ENCODE results near the gene BMP7. TPM values are rescaled to one million over a fixed set of nuclear protein-coding genes. Genes with fewer than 3 reads are reported as not detected.
"Not testable (repeated sequence)": the region's sequence is repeated elsewhere in the genome, so short reads cannot be mapped to it uniquely, and the experiment has no call there.

BMP7 gene
- total RNA-seq, 1 donor from 2014 or later = not detected

DNA sequence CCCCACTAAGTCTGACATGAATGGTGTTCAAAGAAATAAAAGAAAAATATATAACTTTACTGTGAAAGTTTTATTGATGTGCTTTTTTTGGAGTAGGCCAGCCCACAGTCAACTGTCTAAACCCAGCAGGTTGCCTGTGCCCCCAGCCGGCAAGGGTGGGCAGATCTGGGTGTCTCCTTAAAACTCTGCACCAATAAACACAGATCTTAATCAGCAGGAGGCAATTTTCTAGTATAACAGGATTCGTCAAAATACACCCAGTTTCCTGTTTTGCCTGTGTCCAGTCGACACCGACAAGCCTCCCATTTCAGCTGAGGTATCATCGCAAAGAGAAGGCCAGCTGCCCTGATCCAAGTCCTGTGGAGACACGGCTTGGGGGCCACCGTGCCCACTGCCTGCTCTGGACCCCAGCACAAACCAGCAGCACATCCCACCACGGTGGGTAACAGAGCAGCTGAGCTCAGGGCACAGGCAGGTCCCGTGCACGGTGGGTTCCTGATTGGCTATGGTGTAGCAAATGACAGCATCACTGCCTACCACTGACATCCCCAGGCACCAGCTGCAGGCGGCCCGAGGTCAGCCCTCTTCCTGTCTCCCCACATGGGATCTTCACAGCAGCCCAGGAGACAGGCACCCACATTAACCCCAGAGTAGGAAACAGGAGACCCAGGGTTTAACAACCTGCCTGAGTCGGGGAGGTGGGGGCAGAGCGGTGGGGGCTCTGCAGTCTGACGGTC is 15.7 kb downstream of the BMP7 start:
- no peak for DNase-seq (ENCODE audit: low read depth in 2 of 2)

DNA sequence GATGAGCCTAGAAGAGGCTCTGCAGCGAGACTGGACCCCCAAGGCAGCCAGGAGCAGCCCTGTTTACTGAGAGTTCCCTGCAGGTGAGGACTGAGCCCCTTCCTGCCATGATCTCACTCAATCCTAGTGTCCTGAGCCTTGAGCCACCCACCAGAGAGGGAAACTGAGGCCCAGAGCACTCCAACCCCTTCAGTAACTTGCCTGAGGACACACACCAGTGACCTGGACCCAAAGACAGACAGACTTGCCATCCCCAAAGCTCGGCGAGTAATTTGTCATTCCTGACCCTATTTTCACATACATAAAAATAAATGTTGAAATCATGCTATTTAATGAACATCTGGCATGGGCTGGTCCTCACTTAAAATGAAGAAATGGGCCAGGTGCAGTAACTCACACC is 16.7 kb downstream of the BMP7 start:
- no peak for DNase-seq (ENCODE audit: low read depth in 2 of 2)

GRCh38 chr20:57249073-57249472 is 17.4 kb downstream of the BMP7 start:
- DNase-seq (ENCODE audit: low read depth in 2 of 2) = no peak

GRCh38 chr20:57248132-57248797 is 18.2 kb downstream of the BMP7 start:
- no peak for DNase-seq (ENCODE audit: low read depth in 2 of 2)

DNA sequence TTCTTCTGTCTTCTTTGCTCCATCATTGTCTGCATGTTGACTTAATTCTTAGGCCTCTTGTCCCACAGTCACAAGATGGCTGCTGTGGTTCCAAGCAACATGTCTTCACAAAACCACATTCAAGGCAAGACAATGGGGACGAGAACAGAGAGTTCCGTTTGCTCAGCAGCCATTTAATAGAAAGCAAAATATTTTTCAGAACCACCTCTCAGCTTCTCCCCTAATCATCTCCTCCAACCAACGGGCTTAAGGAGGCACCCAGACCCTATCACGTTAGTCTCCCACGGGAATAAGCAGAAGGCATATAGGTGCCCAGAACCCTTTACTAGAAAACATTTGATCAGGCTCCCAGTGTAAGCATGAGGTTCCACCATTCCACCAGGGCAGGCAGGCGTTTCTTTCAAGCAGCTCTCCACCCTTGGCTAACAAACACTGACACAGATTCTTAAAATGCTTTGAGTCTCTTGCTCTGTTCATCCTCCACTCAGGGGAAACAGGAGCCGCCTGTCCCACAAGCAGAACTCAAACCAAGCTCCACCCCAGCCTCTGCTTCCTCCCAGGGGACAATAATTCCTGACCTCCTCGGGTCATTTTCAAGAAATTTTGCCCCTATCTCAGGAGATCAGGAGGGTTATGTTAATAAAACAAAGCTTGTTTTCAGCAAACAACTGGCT is 19.0 kb downstream of the BMP7 start:
- DNase-seq (ENCODE audit: low read depth in 2 of 2) = no peak

DNA sequence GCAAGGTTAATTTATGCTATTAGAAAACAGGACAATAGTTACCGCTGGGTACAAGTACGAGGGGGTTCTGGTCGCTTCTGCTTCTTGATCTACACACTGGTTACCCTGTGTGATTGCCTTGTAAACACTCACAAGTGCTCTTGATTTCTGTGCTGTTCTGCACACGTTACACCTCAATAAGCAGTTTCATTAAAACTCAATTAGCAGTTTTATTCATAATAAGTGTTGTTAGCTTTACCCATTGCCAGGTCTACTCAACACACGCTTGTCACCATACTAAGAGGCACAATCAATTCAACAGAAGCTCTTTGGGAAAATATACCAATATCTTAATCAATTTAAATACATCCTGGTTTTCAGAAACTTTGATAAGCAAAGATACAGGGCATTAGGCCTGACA is 20.4 kb downstream of the BMP7 start:
- DNase-seq (ENCODE audit: low read depth in 2 of 2) = no peak

DNA sequence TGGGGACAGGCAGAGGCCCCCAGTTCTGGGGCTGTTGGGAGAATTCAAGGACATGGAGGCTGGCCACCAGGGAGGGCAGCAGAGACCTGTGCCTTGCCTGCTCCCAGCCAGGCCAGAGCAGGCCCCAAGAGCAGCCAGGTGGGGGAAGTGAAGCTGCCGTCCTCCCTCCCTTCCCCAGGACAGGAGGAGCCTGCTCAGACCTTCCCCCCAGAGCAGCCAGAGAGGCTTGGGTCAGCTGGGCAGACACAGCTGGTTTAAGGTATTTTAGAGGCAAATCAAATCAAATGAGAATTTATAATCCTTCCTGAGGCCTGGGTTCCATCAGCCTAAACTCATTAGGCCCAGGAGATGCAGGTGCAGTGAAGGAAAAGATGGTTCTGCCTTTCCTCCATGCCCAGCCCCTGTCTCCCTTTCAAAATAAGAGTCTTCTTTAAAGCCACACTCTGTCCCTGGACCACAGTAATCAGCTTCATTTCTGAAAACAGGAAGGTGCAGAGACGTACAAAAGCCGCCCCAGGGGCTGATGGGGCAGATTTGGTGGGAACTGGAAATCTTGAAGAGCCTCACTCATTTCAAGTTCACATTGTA is 21.7 kb downstream of the BMP7 start:
- no peak for DNase-seq (ENCODE audit: low read depth in 2 of 2)

DNA sequence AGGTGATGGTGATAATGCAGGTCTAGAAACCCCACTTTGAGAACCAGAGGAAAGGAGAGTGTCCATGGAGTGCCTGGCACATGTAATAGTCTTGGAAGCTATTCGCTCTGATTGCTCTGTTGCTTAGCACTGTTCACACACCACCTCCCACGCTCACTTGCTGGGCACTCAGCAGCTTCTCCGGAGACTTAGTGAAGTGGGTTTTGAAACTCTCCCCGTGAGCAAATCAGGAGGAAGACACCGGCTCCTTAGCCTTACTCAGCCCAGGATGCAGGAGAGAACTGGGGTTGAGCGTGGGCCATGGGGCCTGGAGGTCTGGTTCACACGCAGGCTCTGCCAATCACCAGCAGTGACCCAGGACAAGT is 22.2 kb downstream of the BMP7 start:
- no peak for DNase-seq (ENCODE audit: low read depth in 2 of 2)

DNA sequence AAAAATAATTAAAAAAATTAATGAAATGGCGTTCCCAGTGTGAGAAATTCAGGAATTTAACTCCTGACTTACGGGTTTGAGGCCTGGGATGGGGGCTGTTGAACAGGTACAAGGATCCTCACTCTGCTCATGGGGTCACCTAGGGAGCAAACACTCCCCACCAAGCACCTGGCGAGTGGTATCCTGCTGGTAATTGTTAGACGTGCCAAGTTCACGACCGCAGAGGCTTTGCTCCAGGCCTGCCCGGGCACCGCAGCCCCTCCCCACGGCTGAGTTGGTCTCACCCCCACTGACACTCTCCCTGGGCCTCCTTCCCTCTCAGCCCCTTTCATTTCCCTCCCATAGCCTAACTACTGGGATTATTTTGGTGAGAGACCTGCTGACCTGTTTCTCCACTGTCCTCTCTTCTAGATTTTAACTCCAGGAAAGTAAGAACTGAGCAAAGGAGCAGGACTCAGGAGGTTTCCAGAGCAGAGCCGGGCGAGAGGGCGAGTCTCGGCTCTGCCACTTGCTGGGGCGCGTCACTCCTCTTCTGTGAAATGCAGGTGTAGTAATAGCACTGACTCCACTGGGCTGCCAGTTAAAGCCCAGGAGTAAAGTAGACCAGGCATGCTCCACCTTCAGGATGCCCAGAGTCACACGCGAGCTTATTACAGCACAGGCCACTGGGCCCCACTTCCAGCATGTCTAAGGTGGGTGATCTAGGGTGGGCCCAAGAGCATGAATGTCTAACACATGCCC is 22.8 kb downstream of the BMP7 start:
- DNase-seq (ENCODE audit: low read depth in 2 of 2) = no peak

DNA sequence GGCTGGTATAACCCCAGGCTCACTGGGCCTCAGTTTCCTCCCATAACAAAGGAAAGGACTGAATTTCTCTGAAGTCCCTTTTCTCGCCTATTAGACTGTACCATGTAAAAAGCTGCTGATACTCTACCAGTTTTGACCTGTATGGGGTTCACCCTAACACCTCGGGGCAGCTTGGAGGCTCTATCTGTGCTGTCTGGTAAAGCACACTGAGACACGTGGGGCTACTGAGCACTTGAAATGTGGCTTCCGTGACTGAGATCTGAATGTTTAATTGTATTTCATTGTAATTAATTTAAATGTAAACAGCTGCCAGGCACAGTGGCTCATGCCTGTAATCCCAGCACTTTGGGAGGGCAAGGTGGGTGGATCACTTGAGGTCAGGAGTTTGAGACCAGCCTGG is 24.0 kb downstream of the BMP7 start:
- no peak for DNase-seq (ENCODE audit: low read depth in 2 of 2)

DNA sequence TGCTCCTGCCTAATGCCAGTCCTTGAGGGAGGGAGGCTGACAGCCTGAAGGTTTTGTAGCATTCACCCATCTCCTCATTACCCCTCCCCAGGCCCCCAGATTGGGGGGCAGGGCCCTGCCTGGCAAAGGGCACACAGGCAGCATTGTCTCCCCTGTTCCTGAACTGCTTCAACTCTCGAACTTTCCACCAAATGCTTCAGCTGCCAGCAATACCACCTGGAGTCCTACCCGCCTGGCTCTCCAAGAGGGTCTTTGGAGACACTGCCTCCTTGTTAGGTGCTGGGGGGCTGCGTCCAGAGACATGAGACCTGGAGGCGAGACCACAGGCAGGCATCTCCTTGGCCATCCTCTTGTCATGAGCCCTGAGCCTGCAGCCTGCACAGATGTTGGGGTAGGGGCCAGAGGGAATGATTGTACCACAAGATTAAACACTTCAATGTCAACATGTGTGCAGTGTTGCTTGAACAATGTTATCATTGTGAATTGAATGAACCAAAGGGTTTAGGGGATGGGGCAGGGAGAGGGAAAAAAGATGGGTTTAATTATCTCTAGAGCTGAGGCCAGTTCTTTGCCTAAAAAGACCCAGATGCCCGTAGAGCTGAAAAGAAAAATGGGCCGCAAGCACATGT is 25.0 kb downstream of the BMP7 start:
- no peak for DNase-seq (ENCODE audit: low read depth in 2 of 2)

DNA sequence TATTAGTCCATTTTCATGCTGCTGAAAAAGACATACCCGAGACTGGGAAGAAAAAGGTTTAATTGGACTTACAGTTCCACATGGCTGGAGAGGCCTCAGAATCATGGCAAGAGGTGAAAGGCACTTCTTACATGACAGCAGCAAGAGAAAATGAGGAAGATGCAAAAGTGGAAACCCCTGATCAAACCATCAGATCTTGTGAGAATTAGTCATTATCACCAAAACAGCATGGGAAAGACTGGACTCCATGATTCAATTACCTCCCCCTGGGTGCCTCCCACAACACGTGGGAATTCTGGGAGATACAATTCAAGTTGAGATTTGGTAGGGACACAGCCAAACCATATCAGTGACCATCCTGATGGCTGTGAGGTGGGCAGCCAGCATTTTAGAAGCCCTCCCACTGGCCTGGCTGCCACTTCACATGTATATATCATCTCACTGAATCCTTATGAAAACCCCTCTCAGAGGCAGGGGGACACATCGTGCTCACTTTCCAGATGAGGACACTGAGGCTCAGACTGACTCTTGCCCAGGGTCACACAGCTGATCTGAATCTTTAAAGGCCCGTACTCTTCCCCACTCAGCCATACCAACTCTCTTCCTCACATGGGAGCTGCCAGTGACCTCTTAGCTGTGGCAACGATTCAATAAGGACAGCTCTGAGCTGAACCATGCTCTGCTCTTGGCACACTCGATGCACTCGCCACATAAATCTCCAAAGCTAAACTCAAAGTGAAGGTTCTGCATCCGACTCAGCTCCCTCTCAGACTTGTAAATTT is 25.7 kb downstream of the BMP7 start:
- DNase-seq (ENCODE audit: low read depth in 2 of 2) = no peak

DNA sequence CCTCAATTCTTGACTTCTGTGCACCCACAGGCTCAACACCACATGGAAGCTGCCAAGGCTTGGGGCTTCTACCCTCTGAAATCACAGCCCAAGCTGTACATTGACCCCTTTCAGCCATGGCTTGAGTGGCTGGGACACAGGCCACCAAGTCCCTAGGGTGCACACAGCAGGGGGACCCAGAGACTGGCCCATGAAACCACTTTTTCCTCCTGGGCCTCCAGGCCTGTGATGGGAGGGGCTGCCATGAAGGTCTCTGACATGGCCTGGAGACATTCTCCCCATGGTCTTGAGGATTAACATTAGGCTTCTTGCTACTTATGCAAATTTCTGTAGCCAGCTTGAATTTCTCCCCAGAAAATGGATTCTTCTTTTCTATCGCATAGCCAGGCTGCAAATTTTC is 26.7 kb downstream of the BMP7 start:
- DNase-seq (ENCODE audit: low read depth in 2 of 2) = not testable (repeated sequence)

- not testable (repeated sequence) for DNase-seq (ENCODE audit: low read depth in 2 of 2)
Measured at GRCh38 chr20:57239324-57239723, 27.1 kb downstream of the BMP7 start.

DNA sequence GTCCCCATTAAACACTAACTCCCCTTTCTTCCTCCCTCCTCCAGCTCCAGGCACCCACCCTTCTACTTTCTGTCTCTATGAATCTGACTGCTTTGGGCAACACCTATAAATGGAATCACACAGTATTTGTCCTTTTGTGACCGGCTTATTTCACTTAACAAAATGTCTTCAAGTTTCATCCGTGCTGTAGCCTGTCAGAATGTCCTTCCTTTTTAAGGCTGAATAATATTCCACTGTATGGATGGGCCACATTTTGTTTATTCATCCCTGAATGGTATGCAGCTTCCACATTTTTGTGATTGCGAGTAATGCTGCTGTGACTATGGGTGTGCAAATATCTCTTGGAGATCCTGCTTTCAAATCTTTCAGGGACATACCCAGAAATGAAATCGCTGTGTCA is 28.4 kb downstream of the BMP7 start:
- DNase-seq (ENCODE audit: low read depth in 2 of 2) = no peak

- no peak for DNase-seq (ENCODE audit: low read depth in 2 of 2)
Measured at GRCh38 chr20:57237585-57237953, 28.9 kb downstream of the BMP7 start.

DNA sequence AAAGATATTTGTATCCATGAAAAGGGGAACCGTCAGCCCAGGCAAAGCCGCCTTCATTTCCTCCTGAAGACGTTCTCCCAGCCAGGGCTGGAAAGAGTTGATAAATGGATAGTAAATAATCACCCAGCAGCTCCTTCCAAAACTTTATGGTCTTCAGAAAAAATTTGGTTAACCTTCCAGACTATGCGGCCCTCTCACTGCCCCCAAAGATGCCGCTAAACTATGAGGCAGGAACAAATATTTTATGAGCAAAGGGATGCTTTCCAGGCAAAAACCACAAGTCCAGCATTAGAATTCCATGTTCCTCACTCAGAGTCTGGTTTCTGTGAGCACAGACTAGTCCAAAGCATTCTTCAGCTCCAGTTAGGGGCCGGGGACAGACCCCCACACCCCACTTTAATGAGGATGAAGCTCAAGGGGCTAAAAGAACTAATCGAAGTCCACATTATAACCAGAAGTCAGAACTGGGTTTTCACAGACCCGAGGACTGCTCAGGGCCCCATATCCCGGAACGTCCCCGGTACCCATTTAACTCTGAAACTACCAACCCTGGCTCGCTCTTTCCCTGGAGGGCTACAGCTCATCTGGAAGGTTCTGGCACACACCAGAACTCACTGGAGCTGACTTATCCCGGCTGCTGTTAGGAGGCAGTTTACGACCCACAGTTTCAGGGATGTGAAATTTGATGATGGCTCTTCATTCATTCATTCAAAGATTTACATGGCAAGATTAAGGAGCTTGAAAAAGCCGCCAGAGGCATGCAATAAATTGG is 29.4 kb downstream of the BMP7 start:
- no peak for DNase-seq (ENCODE audit: low read depth in 2 of 2)

DNA sequence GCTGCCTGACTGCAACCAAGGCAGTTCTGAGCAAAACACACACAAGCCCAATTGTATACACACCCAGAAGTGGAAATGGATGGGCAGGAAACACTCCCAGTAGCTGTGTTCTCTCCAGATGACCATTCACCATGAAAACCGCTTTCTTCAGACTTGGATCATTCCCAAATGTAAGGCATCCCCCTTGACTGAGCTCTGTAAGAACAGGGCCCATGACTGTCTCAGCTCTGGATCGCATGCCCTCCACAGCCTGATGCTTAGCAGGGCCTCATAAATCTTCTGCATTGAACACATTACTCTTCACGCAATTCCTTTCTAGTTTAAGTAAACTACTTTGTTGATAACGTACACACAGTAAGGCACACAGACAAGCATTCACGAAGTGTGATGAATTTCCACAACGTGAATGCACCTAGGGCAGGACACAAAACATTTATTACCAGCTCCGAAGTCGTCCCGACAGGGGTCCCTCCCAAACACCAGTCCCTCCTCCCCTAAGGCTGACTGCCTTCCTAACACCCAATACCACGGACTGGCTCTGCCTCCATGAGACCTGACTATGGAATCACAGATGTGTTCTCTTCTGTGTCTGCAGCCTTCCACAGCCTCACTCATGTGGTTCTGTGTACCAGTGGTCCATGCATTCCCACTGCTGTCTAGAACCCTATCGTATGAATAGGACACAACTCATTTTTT is 31.7 kb downstream of the BMP7 start:
- DNase-seq (ENCODE audit: low read depth in 2 of 2) = no peak

- DNase-seq (ENCODE audit: low read depth in 2 of 2) = no peak
Measured at GRCh38 chr20:57231951-57232428, 34.5 kb downstream of the BMP7 start.

Data from dermis microvascular lymphatic vessel endothelial cell (primary cell).